CD4-positive, alpha-beta T cell treated with Interleukin-1 beta for 1 hour (primary cell): ENCODE results near the gene CPNE4.

Experiments used
- DNase-seq, 2 donors: peaks; one replicate each; pipeline ENCODE4 v3.0.0-alpha.2; 2020 to 2022

Gene CPNE4

DNA sequence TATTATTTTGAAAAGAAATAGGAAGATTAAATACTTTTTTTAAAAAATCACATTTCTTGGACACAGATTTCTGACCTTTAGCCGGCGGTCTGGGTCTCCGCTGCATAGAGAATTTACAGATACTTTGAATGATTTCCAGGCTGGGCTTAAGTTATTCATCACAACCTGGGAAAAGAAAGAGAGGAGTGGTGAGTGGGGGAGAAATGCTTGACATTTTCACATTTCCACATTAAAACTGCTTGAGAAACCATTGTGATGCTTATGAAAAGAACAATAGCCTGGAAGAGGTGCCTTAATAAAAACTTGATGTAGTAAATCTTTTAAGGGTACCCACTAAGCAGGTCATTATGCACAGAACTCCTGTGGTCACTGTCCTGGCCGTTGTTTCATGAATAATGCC is 365.2 kb downstream of the CPNE4 start:
- DNase-seq, result no peak

GRCh38 chr3:131658771-131659170 is 376.0 kb downstream of the CPNE4 start:
- no peak for DNase-seq

GRCh38 chr3:131658115-131658514 is 376.7 kb downstream of the CPNE4 start:
- DNase-seq, result no peak

DNA sequence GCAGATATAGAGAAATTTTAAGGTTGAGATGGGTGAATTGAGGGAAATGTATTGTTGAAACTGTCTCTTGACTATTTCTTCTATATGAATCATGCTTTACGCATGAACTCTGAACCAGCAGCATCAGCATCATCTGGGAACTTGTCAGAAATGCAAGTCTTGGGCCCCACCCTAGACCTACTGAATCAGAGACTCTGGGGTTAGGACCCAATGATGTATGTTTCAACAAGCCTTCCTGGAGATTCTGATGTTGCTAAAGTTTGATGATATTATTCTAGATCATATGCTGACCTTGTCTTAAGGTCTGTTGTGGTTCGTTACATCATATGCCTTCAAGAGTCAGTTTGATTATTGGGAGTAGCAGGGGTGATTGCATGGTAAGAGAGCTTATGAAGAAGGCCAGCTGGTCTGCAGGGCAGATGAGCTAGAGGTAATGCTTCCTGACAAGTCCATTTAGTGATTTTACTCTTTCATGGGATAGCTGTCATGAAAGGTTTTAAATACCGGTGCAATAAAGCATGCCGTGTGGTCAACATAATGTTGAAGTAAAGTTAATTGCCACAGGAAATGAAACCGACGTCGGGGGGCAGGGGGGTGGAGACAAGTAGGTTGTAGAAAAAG is 379.6 kb downstream of the CPNE4 start:
- no peak for DNase-seq

- no peak for DNase-seq
Observed at GRCh38 chr3:131645638-131646037, 389.2 kb downstream of the CPNE4 start.

GRCh38 chr3:131636266-131636775 is 398.5 kb downstream of the CPNE4 start:
- no peak for DNase-seq

- no peak for DNase-seq
Observed at GRCh38 chr3:131630807-131631206, 404.0 kb downstream of the CPNE4 start.

DNA sequence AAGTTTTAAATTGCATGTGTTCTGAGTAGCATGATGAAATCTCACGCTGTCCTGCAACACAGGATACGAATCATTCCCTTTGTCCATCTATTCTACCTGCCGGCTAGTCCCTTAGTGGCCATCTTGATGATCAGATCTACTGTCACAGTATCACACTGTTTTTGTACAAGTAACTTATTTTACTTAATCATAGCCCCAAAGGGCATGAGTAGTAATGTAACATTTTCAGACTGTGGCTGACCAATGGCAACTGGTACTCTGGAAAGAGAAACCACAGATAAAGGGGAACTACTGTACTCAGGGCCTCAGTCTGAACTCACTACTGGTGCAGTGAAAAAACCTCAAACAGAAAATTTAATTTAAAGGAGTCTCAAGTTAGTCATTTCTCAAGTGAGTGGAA is 404.7 kb downstream of the CPNE4 start:
- DNase-seq, result no peak

DNA sequence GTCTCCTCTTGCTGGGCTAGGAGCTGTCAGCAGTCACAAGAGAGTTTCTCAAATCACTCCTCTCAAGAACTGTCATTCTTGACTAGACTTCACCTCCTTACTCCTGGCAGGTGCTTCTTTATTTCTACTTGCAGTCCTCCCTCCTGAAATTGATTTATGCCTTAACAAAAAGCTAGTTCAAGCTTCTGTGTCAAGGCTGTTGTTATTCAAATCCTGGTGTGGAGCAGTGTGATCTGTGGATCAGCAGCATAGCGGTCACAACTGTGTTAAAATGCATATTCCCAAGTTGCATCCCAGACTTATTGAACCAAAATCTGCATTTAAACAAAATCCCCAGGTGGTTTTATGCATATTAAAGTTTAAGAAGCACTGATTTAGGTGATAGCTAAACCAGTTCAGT is 411.4 kb downstream of the CPNE4 start:
- DNase-seq, result no peak

DNA sequence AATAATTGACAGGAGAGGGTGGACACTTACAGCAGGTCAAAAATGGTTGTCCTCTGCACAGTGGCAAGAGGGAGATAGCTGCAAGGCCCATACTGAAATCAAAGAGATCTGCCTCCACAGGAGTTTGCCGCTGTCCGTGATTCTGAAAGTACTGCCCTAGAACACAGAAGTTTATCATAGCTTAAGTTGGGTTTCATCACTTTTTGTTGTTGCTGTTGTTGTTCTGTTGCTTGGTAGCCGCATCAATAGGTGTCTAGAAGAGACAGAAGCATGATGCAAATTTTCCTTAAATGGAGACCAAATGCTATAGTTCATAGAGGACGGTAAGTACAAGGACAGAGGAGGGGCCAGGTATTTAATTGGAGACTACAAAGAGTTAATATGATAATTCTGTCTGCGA is 412.1 kb downstream of the CPNE4 start:
- DNase-seq, result no peak

- DNase-seq, result no peak
Observed at GRCh38 chr3:131620977-131621376, 413.8 kb downstream of the CPNE4 start.

DNA sequence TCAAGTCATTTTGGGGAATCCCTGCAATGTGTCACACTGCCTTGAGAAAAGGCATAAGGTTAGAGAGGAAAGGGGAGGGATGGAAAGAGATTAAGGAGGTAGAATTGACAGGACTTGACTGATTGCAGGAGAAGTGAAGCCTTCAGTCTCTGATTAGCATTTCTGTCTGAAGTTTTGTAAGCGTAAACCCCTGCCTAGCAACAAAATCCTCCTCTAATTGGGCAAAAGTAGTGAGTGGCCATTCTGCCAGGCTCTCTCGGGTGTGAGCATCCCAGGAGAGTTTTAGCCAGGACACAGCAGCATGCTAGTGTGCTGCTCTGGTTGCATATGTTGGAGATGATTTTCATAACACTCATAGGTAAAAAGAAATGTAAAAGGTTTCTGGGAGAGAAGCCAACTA is 415.0 kb downstream of the CPNE4 start:
- no peak for DNase-seq

DNA sequence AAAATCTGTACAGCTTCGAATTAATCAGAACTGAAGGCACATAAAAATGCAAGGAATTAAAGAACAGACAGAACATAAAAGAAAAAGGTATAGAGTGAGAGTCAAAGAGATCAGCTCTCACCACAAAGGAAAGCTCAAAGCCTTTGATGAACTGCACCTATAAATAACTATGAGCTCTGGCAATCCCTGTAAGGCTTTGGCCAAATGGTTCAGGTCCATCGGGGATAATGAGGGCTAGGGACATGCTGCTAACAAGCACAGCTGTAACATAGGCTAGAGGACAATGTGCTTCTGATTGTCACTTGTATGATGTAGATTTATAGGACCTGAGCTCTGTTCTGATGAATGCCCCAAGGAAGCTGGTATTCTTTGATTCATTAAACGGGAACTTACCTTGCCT is 418.1 kb downstream of the CPNE4 start:
- DNase-seq, result no peak

GRCh38 chr3:131612745-131613144 is 422.1 kb downstream of the CPNE4 start:
- no peak for DNase-seq

GRCh38 chr3:131610174-131610573 is 424.6 kb downstream of the CPNE4 start:
- DNase-seq, result no peak

- no peak for DNase-seq
Observed at GRCh38 chr3:131608741-131609140, 426.1 kb downstream of the CPNE4 start.

DNA sequence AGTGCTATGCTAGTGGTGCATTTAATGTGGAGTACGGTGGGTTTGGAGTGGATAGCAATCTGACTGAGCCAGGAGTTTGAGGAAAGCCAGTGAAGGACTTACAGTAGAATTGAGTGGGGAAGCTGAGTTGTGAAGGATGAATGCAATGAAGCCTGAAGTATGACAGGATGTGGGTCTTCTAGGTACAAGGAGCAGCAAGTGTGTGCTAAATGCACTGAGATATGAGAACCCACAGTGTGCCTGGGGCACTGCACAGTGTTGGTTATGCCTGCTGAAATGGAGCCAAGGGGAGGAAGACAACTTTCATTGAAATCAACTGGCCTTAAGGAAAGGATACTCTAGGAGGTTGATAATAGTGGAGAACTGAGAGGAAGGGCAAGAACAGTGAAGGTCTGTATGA is 426.5 kb downstream of the CPNE4 start:
- DNase-seq, result no peak

- DNase-seq, result no peak
Observed at GRCh38 chr3:131605916-131606315, 428.9 kb downstream of the CPNE4 start.

DNA sequence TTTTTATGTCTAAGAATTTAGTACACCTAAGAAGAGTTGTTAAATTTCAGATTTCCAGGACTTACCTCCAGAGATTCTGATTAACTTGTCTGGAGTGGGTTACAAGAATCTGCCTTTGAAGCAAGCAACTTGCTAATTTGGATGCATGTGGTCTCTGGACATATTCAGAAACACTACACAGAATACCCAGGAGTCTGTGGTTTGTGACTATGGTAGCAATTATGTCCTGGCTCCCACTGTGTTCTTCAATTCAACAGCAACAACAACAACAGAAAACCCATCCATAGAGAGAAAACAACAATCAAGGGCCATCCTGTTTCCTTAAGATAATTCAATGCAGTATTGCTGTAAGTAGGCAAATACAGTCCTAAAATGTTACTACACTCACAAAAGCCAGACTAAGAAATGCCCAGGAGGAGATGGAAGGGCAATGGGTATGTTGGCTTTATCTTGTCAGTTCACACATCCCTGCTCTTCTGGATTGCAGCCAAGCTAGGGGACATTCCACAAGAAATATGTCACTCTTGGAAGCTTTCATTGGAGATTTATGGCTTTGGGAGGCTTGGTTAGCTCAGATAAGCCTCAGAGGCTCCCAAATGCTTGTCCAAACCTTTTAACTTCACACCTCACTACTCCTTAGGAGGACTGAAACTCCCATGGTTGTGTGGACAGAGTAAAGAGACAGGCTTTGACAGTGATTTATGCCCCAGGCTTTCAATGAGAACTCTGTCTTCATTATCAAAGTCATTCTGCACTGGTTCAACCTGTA is 432.6 kb downstream of the CPNE4 start:
- DNase-seq, result no peak

GRCh38 chr3:131597816-131598215 is 437.0 kb downstream of the CPNE4 start:
- no peak for DNase-seq

DNA sequence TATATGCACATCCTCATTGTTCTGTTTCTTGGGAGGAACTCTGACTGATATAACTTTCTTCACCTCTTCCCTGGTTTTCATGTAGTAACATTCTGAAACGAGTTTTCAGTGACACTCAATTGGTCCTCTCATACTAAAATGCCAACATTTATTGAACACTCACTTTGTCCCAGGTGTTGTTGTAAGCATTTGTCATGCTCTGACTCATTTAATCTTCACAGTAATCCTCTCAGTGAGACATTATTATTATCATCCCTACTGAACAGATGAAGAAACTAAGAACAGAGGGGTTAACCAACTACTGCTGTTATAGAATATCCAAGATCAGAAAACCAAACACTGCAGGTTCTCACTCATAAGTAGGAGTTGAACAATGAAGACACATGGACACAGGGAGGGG is 437.9 kb downstream of the CPNE4 start:
- no peak for DNase-seq

GRCh38 chr3:131591394-131592014 is 443.3 kb downstream of the CPNE4 start:
- no peak for DNase-seq

- no peak for DNase-seq
Observed at GRCh38 chr3:131586277-131586676, 448.5 kb downstream of the CPNE4 start.

GRCh38 chr3:131582438-131582837 is 452.4 kb downstream of the CPNE4 start:
- no peak for DNase-seq
